Osteoblast (primary cell): ENCODE measurements around the gene LTO1. TPM values are rescaled to one million over a fixed set of nuclear protein-coding genes. Genes with fewer than 3 reads are reported as not detected.

Experiments
- DNase-seq: peaks from one replicate; pipeline ENCODE4 v3.0.0; 2011; ENCODE audit warnings: low spot score, mixed read lengths; ENCODE audit not compliant: insufficient read length; ENCODE audit errors: missing footprints
- H2AFZ ChIP-seq: 2 replicates; pipeline ENCODE4 v1.6.0; 2011; ENCODE audit warnings: mild to moderate bottlenecking, low read length
- H3K27ac ChIP-seq: 2 replicates; pipeline ENCODE4 v1.5.1; 2011; ENCODE audit warnings: mild to moderate bottlenecking, low read depth, low read length, moderate library complexity
- H3K27me3 ChIP-seq: 2 replicates; pipeline ENCODE4 v1.6.0; 2012; ENCODE audit warnings: mild to moderate bottlenecking, control low read depth, inconsistent platforms, low read length, moderate library complexity; ENCODE audit not compliant: insufficient read depth
- H3K36me3 ChIP-seq: 2 replicates; pipeline ENCODE4 v1.5.1; 2011; ENCODE audit warnings: mild to moderate bottlenecking, low read length, control low read depth, moderate library complexity; ENCODE audit not compliant: insufficient read depth
- H3K4me1 ChIP-seq: 2 replicates; pipeline ENCODE4 v1.5.1; 2011; ENCODE audit warnings: mild to moderate bottlenecking, low read length, control low read depth, moderate library complexity; ENCODE audit not compliant: insufficient read depth
- H3K4me2 ChIP-seq: 2 replicates; pipeline ENCODE4 v1.6.0; 2011; ENCODE audit warnings: mild to moderate bottlenecking, low read length; ENCODE audit not compliant: insufficient read depth
- H3K4me3 ChIP-seq: fragments of 200-600 bp; sonication (generic); 3 replicates; pipeline ENCODE4 v1.5.1; 2012; ENCODE audit warnings: mild to moderate bottlenecking, low read length, inconsistent platforms; ENCODE audit not compliant: insufficient read depth
- H3K79me2 ChIP-seq: 2 replicates; pipeline ENCODE4 v1.6.0; 2012; ENCODE audit warnings: mild to moderate bottlenecking, low read length, control low read depth, inconsistent platforms; ENCODE audit not compliant: insufficient read depth
- H3K9me3 ChIP-seq: 2 replicates; pipeline ENCODE4 v1.5.1; 2011; ENCODE audit warnings: low read depth, low read length, control low read depth
- H4K20me1 ChIP-seq: 2 replicates; pipeline ENCODE4 v1.6.0; 2012; ENCODE audit warnings: mild to moderate bottlenecking, low read length, control low read depth; ENCODE audit not compliant: insufficient read depth
- CTCF ChIP-seq: IDR thresholded peaks from 2 replicates; pipeline ENCODE4 v1.5.1; 2011; ENCODE audit warnings: mild to moderate bottlenecking, low read depth, low read length, moderate library complexity; ENCODE audit errors: extremely low read depth
- total RNA-seq: library from RNA; depleted of rRNA; stranded (reverse); fragments of >200 nt; gene quantifications from 2 replicates; pipeline ENCODE4 v1.2.3, GENCODE V29; 2012

LTO1 gene
- total RNA-seq, 1 donor, result 24.6 TPM

GRCh38 chr11:69640260-69640994 is 34.7 kb downstream of the LTO1 start:
- Histone ChIP-seq H3K4me1 (peaks cover 51% of the 10 kb centered on the region), H3K36me3 (peaks cover 23% of the 10 kb centered on the region), H3K79me2 (peaks cover 52% of the 10 kb centered on the region), H3K4me2 (peak overlapping the region; percentile 99), H3K4me3 (peak overlapping the region; percentile 91), H3K27ac (peak overlapping the region; percentile 97), H3K27me3 (no peaks in the 10 kb centered on the region), H4K20me1 (peaks cover 26% of the 10 kb centered on the region), H2AFZ (peak overlapping the region; percentile 82), H3K9me3 (no peaks in the 10 kb centered on the region)
- no peak for TF ChIP-seq CTCF
- DNase-seq, result peak; percentile 85

- no peak for TF ChIP-seq CTCF
- Histone ChIP-seq H3K4me2 (peak overlapping the region; percentile 99), H3K36me3 (peaks cover 17% of the 10 kb centered on the region), H4K20me1 (peaks cover 20% of the 10 kb centered on the region), H3K79me2 (peaks cover 46% of the 10 kb centered on the region), H3K27me3 (no peaks in the 10 kb centered on the region), H3K4me3 (peak overlapping the region; percentile 91), H3K9me3 (no peaks in the 10 kb centered on the region), H3K4me1 (peaks cover 46% of the 10 kb centered on the region), H3K27ac (peak overlapping the region; percentile 97), H2AFZ (peak overlapping the region; percentile 82)
- no peak for DNase-seq
These were observed 35.3 kb downstream of the LTO1 start for GRCh38 chr11:69639831-69640230.

GRCh38 chr11:69638941-69639681 is 36.0 kb downstream of the LTO1 start:
- Histone ChIP-seq H4K20me1 (peaks cover 12% of the 10 kb centered on the region), H2AFZ (peak overlapping the region; percentile 76), H3K4me1 (peaks cover 39% of the 10 kb centered on the region), H3K27me3 (no peaks in the 10 kb centered on the region), H3K4me3 (peak overlapping the region; percentile 91), H3K36me3 (peaks cover 12% of the 10 kb centered on the region), H3K79me2 (peaks cover 38% of the 10 kb centered on the region), H3K9me3 (no peaks in the 10 kb centered on the region), H3K27ac (peak overlapping the region; percentile 97), H3K4me2 (peak overlapping the region; percentile 99)
- peak; percentile 99 for DNase-seq
- no peak for TF ChIP-seq CTCF
